ENCODE data around the gene SEPTIN3.

DNA sequence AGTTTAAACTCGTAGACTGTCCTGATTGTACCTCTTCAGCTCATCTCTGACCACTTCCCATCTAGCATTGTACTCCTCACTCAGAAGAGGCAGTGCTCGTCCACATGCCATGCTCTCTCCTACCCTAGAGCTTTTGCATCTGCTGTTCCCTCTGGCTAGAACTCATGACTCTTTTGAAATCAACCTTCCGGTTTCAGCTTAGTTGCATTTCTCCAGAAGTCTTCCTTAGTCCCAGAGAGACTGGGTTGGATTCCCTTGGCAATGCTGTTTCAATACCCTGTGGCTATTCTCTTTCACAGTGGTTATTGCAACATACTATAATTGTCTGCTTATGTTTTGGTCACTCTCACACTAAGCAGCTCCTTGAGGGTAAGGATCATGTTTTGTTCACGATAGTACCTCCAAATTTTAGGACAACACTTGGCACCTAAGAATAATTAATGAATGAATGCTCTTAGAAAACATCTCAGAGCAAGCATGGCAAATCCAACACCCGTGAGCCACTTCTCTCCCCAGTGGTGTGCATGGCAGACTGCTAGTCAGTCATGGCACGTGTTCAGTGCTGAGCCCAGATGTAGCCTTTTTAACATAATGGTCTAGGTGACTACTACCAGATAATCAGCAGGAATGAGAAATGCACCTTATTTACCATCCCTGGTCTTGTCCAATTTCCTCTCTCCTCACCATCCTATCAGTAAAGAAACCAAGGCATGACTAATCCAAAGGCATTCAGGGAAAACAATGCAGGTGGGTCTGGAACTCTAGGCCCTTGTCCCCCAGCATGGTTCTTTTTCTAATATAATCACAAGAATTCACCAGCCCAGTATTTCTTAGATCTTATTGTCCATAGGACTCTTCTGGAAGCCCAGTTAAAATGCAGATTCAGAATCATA is 14.5 kb downstream of the SEPTIN3 start:
- no peak for TF ChIP-seq CTCF (IDR thresholded peaks at IDR 0.05; ENCODE audit: low read depth, low read length, poor library complexity, severe bottlenecking)
- TF ChIP-seq EZH2phosphoT487 (IDR thresholded peaks at IDR 0.05; ENCODE audit: borderline replicate concordance, low read length), result no peak
